ENCODE measurements around the gene SLC35C1. TPM values are rescaled to one million over a fixed set of nuclear protein-coding genes. Genes with fewer than 3 reads are reported as not detected.

Gene SLC35C1
- total and polyA plus RNA-seq, 2 of the 8 experiments (the other 6 are each of a cell fraction or from before 2014, with no cell fraction given) = 4.6 to 10.6 TPM

- no peak for TF ChIP-seq CHD7 (IDR thresholded peaks at IDR 0.05; ENCODE audit: insufficient replicate concordance, low read length)
- no peak for TF ChIP-seq CHD2 (IDR thresholded peaks at IDR 0.05; ENCODE audit: low read length)
- TF ChIP-seq BRCA1 (IDR thresholded peaks at IDR 0.05; ENCODE audit: low read depth, low read length) = no peak
- no peak for TF ChIP-seq USF2 (IDR thresholded peaks at IDR 0.05; ENCODE audit: low read length)
- TF ChIP-seq SRF (IDR thresholded peaks at IDR 0.05; ENCODE audit: low read depth, low read length) = no peak
- TF ChIP-seq MAFK (IDR thresholded peaks at IDR 0.05; ENCODE audit: low read depth, low read length) = no peak
- TF ChIP-seq TBP (IDR thresholded peaks at IDR 0.05; ENCODE audit: low read depth, low read length) = no peak
- no peak for TF ChIP-seq GABPA (IDR thresholded peaks at IDR 0.05; ENCODE audit: borderline replicate concordance, insufficient read depth, low read length)
- no peak for TF ChIP-seq RXRA (IDR thresholded peaks at IDR 0.05; ENCODE audit: insufficient read depth, low read depth, low read length)
Measured at GRCh38 chr11:45834298-45834756, 29.4 kb downstream of the SLC35C1 start (continued).

Data from H1 (cell line).